ENCODE data around the gene FAM209B.

DNA sequence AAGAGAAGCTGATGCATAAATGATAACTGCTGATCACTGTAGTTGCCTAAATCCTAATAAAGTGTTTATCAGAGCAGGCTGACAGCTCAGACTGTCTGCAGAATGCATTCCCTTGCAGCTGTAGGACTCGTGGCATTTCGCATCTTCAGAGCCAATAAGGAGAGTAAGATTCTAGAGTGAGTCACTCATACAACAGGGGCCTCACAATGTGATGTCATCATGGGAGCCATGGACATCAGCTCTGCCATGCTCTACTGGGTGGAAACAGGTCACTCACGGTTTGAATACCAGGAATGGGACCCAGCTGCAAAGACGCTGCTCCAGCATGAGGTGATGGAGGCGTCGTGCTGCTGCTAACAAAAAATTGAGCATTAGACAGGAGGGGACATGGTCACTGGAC is 7.4 kb downstream of the FAM209B start:
- TF ChIP-seq, protein P1, sequence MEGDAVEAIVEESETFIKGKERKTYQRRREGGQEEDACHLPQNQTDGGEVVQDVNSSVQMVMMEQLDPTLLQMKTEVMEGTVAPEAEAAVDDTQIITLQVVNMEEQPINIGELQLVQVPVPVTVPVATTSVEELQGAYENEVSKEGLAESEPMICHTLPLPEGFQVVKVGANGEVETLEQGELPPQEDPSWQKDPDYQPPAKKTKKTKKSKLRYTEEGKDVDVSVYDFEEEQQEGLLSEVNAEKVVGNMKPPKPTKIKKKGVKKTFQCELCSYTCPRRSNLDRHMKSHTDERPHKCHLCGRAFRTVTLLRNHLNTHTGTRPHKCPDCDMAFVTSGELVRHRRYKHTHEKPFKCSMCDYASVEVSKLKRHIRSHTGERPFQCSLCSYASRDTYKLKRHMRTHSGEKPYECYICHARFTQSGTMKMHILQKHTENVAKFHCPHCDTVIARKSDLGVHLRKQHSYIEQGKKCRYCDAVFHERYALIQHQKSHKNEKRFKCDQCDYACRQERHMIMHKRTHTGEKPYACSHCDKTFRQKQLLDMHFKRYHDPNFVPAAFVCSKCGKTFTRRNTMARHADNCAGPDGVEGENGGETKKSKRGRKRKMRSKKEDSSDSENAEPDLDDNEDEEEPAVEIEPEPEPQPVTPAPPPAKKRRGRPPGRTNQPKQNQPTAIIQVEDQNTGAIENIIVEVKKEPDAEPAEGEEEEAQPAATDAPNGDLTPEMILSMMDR (IDR thresholded peaks at IDR 0.05; ENCODE audit: poor library complexity), result no peak
- TF ChIP-seq EZH2 (IDR thresholded peaks at IDR 0.05; ENCODE audit: borderline replicate concordance), result no peak

All from hepatocyte (in vitro differentiated cells).